Mesothelial cell of epicardium (in vitro differentiated cells): ENCODE measurements around the gene OTULIN. TPM values are rescaled to one million over a fixed set of nuclear protein-coding genes. Genes with fewer than 3 reads are reported as not detected.

Experiments used
- DNase-seq, 2 experiments: peaks; one replicate each; pipeline ENCODE4 v3.0.0; 2021; ENCODE audit warnings: low spot score in 2 of 2; ENCODE audit not compliant: unreplicated experiment in 2 of 2
- H3K27ac Mint-ChIP-seq: 2 replicates; pipeline ENCODE4 v1.8.0; 2021; ENCODE audit warnings: mixed read lengths
- H3K27me3 Mint-ChIP-seq: 2 replicates; pipeline ENCODE4 v1.8.0; 2021; ENCODE audit warnings: low read depth, mixed read lengths
- H3K36me3 Mint-ChIP-seq: 2 replicates; pipeline ENCODE4 v1.8.0; 2021; ENCODE audit warnings: mixed read lengths
- H3K4me1 Mint-ChIP-seq: 2 replicates; pipeline ENCODE4 v1.8.0; 2021; ENCODE audit warnings: mixed read lengths
- H3K4me3 Mint-ChIP-seq: 2 replicates; pipeline ENCODE4 v1.8.0; 2021; ENCODE audit warnings: mild to moderate bottlenecking, moderate library complexity, mixed read lengths
- H3K9me3 Mint-ChIP-seq: 2 replicates; pipeline ENCODE4 v1.8.0; 2021; ENCODE audit warnings: mixed read lengths
- CTCF ChIP-seq: fragments of 200-600 bp; sonication (generic); IDR thresholded peaks from one replicate; pipeline ENCODE4 v1.5.0; 2021; ENCODE audit warnings: antibody characterized with exemption; ENCODE audit not compliant: unreplicated experiment
- total RNA-seq: library from RNA; stranded (reverse); gene quantifications from 3 replicates; pipeline ENCODE4 v1.2.1, GENCODE V29; 2021

Gene OTULIN
- total RNA-seq, 1 donor from 2014 or later: 27.4 TPM

GRCh38 chr5:14730881-14731280 lies 66.4 kb downstream of the OTULIN start:
- no peak for DNase-seq
- H3K4me3 Mint-ChIP-seq: no peak overlapping the region
- H3K9me3 Mint-ChIP-seq: no peaks in the 10 kb centered on the region
- no peak for TF ChIP-seq CTCF
- H3K36me3 Mint-ChIP-seq: peaks cover 6% of the 10 kb centered on the region
- no peaks in the 10 kb centered on the region for H3K27me3 Mint-ChIP-seq
- peaks cover 5% of the 10 kb centered on the region for H3K4me1 Mint-ChIP-seq
- no peak overlapping the region for H3K27ac Mint-ChIP-seq

GRCh38 chr5:14732991-14733390 lies 68.5 kb downstream of the OTULIN start:
- no peaks in the 10 kb centered on the region for H3K27me3 Mint-ChIP-seq
- no peaks in the 10 kb centered on the region for H3K9me3 Mint-ChIP-seq
- TF ChIP-seq CTCF: no peak
- peaks cover 10% of the 10 kb centered on the region for H3K36me3 Mint-ChIP-seq
- no peak for DNase-seq
- no peaks in the 10 kb centered on the region for H3K4me1 Mint-ChIP-seq
- H3K27ac Mint-ChIP-seq: no peak overlapping the region
- no peak overlapping the region for H3K4me3 Mint-ChIP-seq

DNA sequence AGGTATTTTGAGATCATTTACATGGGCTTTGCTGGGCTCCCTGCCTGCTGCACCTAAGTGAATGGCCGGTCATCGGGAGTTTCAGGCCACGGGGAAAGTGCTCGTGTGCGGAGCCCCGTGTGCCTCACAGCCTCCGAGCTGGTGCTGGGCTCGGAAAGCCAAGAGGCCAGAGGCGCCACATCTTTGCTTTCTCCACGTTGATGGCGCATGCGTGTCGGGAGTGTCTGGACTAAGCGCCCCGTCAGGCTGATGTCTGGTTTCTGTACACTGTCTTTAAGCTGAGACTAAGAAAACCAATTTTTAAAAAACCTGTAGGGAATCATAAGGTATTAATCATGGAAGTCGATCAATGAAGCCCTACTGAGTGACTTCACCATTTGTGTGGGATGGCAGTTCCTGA lies 69.1 kb downstream of the OTULIN start:
- Mint-ChIP-seq H3K27ac (no peak overlapping the region), H3K4me3 (no peak overlapping the region), H3K4me1 (no peaks in the 10 kb centered on the region), H3K36me3 (peaks cover 10% of the 10 kb centered on the region), H3K9me3 (no peaks in the 10 kb centered on the region), H3K27me3 (no peaks in the 10 kb centered on the region)
- no peak for DNase-seq
- no peak for TF ChIP-seq CTCF

- H3K27ac Mint-ChIP-seq: no peak overlapping the region
- no peak for DNase-seq
- peaks cover 12% of the 10 kb centered on the region for H3K36me3 Mint-ChIP-seq
- no peaks in the 10 kb centered on the region for H3K4me1 Mint-ChIP-seq
- no peak overlapping the region for H3K4me3 Mint-ChIP-seq
- no peak for TF ChIP-seq CTCF
- H3K9me3 Mint-ChIP-seq: no peaks in the 10 kb centered on the region
- H3K27me3 Mint-ChIP-seq: no peaks in the 10 kb centered on the region
Observed at GRCh38 chr5:14734396-14734795, 69.9 kb downstream of the OTULIN start.

DNA sequence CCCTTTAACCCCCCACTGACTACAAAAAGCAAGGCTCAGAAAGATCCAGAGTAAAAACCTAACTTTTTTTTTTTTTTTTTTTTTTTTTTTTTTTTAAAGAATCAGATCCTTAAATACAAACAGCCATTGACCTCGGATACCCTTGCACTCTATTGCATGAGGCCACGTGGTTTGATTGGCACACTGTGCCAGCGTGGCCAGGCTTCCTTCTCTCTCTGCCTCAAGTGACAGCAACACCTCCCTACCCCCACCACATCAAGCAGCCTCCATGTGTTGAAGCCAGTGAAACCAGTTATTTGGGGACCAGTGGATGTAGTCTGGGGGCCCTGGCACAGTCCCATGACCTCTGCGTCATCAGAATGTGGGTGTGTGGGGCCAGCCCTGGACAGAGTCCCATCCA lies 71.4 kb downstream of the OTULIN start:
- Mint-ChIP-seq H3K4me1 (no peaks in the 10 kb centered on the region), H3K9me3 (no peaks in the 10 kb centered on the region), H3K27ac (no peak overlapping the region), H3K27me3 (no peaks in the 10 kb centered on the region), H3K36me3 (peaks cover 12% of the 10 kb centered on the region), H3K4me3 (no peak overlapping the region)
- no peak for DNase-seq
- TF ChIP-seq CTCF: no peak

DNA sequence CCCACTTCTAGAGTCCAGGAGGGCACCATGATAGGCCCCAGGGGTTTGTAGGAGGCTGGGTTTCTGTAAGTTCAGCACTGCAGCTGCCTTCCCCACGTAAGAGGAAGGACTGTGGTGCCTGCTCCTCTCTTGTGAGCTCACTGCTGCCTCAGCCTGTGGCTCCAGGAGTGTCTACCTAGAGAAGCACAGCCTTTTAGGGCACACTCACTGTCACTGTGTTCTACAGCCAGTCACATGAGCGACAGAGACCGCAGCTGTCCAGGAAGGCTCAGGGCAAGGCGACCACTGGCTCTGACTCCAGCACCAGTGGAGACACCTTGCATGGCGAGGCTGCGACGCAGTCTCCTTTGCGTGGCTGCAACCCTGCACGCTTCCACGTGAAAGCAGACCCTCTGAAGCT lies 72.8 kb downstream of the OTULIN start:
- H3K4me1 Mint-ChIP-seq: no peaks in the 10 kb centered on the region
- H3K4me3 Mint-ChIP-seq: no peak overlapping the region
- H3K36me3 Mint-ChIP-seq: peaks cover 19% of the 10 kb centered on the region
- no peaks in the 10 kb centered on the region for H3K27me3 Mint-ChIP-seq
- DNase-seq: no peak
- H3K27ac Mint-ChIP-seq: no peak overlapping the region
- TF ChIP-seq CTCF: no peak
- no peaks in the 10 kb centered on the region for H3K9me3 Mint-ChIP-seq
